Measurements from ENCODE around the gene FBP1. TPM values are rescaled to one million over a fixed set of nuclear protein-coding genes. Genes with fewer than 3 reads are reported as not detected.

The FBP1 gene
- total and polyA plus RNA-seq, 12 donors: 2.1 to 61.1 (median 33.9) TPM

GRCh38 chr9:94643741-94644140, 4.4 kb upstream of the FBP1 start:
- 84 to 89% (median 86%) methylated on average over 4 of the region's 4 CpGs for WGBS, 4 donors

GRCh38 chr9:94643176-94643575, 3.9 kb upstream of the FBP1 start:
- Histone ChIP-seq H3K4me3 (no peak overlapping the region), H3K4me1 (replicated peaks in 1 of 2) (peaks cover 0 to 10% of the 10 kb centered on the region in 2 donors), H3K9me3 (replicated peaks in 1 of 3) (no peaks in the 10 kb centered on the region), H3K36me3 (replicated peaks in 1 of 2) (no peaks in the 10 kb centered on the region), H3K27me3 (no peaks in the 10 kb centered on the region), H3K27ac (no peak overlapping the region)
- TF ChIP-seq POLR2A (IDR thresholded peaks at IDR 0.05): no peak
- no peak for TF ChIP-seq CTCF (IDR thresholded peaks at IDR 0.05)
- 78 to 94% (median 81%) methylated on average over 8 of the region's 8 CpGs for WGBS, 4 donors
- no peak for DNase-seq
- intact Hi-C loops (cut with DNase I): no loop called here

More at GRCh38 chr9:94643741-94644140, 4.4 kb upstream of the FBP1 start:
- TF ChIP-seq POLR2A (IDR thresholded peaks at IDR 0.05) (no peak), CTCF (IDR thresholded peaks at IDR 0.05) (no peak)
- Histone ChIP-seq H3K9me3 (replicated peaks in 1 of 3) (no peaks in the 10 kb centered on the region), H3K36me3 (replicated peaks in 1 of 2) (no peaks in the 10 kb centered on the region), H3K4me3 (no peak overlapping the region), H3K4me1 (replicated peaks in 1 of 2) (peaks cover 0 to 7% of the 10 kb centered on the region in 2 donors), H3K27me3 (no peaks in the 10 kb centered on the region), H3K27ac (no peak overlapping the region)
- no peak for DNase-seq
- intact Hi-C loops (cut with DNase I): no loop called here

GRCh38 chr9:94642501-94642900, 3.2 kb upstream of the FBP1 start:
- Histone ChIP-seq H3K27me3 (no peaks in the 10 kb centered on the region), H3K9me3 (replicated peaks in 1 of 3) (no peaks in the 10 kb centered on the region), H3K36me3 (replicated peaks in 1 of 2) (no peaks in the 10 kb centered on the region), H3K4me3 (no peak overlapping the region), H3K27ac (no peak overlapping the region), H3K4me1 (replicated peaks in 1 of 2) (peaks cover 0 to 10% of the 10 kb centered on the region in 2 donors)
- DNase-seq: no peak
- TF ChIP-seq CTCF (IDR thresholded peaks at IDR 0.05) (no peak), POLR2A (IDR thresholded peaks at IDR 0.05) (no peak)
- WGBS, 4 donors: 89 to 96% (median 92%) methylated on average over 5 of the region's 5 CpGs; no CpG with 5 or more reads in 1 of the 4 donors
- intact Hi-C loops (cut with DNase I): no loop called here

- Histone ChIP-seq H3K36me3 (replicated peaks in 1 of 2) (no peaks in the 10 kb centered on the region), H3K9me3 (replicated peaks in 1 of 3) (no peaks in the 10 kb centered on the region), H3K27ac (peak overlapping the region in 2 of 5 donors; percentile 57 to 68), H3K4me1 (replicated peaks in 1 of 2) (peaks cover 0 to 10% of the 10 kb centered on the region in 2 donors), H3K27me3 (no peaks in the 10 kb centered on the region), H3K4me3 (peak overlapping the region in 3 of 4 donors; percentile 35 to 76 (median 61))
- no peak for DNase-seq
- no peak for TF ChIP-seq POLR2A (IDR thresholded peaks at IDR 0.05)
- no peak for TF ChIP-seq CTCF (IDR thresholded peaks at IDR 0.05)
- intact Hi-C loops (cut with DNase I): no loop called here
- 59 to 67% (median 63%) methylated on average over 14 to 15 of the region's 15 CpGs for WGBS, 4 donors
Measured at GRCh38 chr9:94639999-94640376, 670 bp upstream of the FBP1 start.
